ENCODE results near the gene CATSPERZ.

Gene CATSPERZ

GRCh38 chr11:64285885-64286800 lies 14.0 kb upstream of the CATSPERZ start:
- DNase-seq (ENCODE audit: low spot score), result no peak

GRCh38 chr11:64286801-64287159 lies 13.4 kb upstream of the CATSPERZ start:
- DNase-seq (ENCODE audit: low spot score), result no peak

GRCh38 chr11:64287676-64288352 lies 12.3 kb upstream of the CATSPERZ start:
- DNase-seq (ENCODE audit: low spot score), result no peak

GRCh38 chr11:64288353-64288750 lies 11.8 kb upstream of the CATSPERZ start:
- no peak for DNase-seq (ENCODE audit: low spot score)

GRCh38 chr11:64289002-64289564 lies 11.1 kb upstream of the CATSPERZ start:
- no peak for DNase-seq (ENCODE audit: low spot score)

GRCh38 chr11:64290352-64291261 lies 9.6 kb upstream of the CATSPERZ start:
- no peak for DNase-seq (ENCODE audit: low spot score)

- DNase-seq (ENCODE audit: low spot score), result no peak
These were observed 8.9 kb upstream of the CATSPERZ start, which contains the start of gene KCNK4 for GRCh38 chr11:64291262-64291751. Gene KCNK4, plus strand, starts transcription at chr11:64291302. Its CDS starts 1,717 bp downstream, at chr11:64293019.

- no peak for DNase-seq (ENCODE audit: low spot score)
These were observed 8.3 kb upstream of the CATSPERZ start for GRCh38 chr11:64291752-64292459.

- DNase-seq (ENCODE audit: low spot score), result no peak
These were observed 7.5 kb upstream of the CATSPERZ start for GRCh38 chr11:64292460-64293254.

- DNase-seq (ENCODE audit: low spot score), result no peak
These were observed 5.4 kb upstream of the CATSPERZ start for GRCh38 chr11:64294774-64295173.

GRCh38 chr11:64295760-64296159 lies 4.4 kb upstream of the CATSPERZ start:
- DNase-seq (ENCODE audit: low spot score), result no peak

GRCh38 chr11:64296236-64296635 lies 3.9 kb upstream of the CATSPERZ start:
- no peak for DNase-seq (ENCODE audit: low spot score)

- DNase-seq (ENCODE audit: low spot score), result no peak
These were observed 3.1 kb upstream of the CATSPERZ start for GRCh38 chr11:64296830-64297698.

- DNase-seq (ENCODE audit: low spot score), result no peak
These were observed 2.3 kb upstream of the CATSPERZ start for GRCh38 chr11:64297699-64298358.

GRCh38 chr11:64298966-64299846 lies 952 bp upstream of the CATSPERZ start:
- DNase-seq (ENCODE audit: low spot score), result no peak

GRCh38 chr11:64303109-64304031 lies 3.2 kb downstream of the CATSPERZ start:
- no peak for DNase-seq (ENCODE audit: low spot score)

- no peak for DNase-seq (ENCODE audit: low spot score)
These were observed 3.8 kb downstream of the CATSPERZ start for GRCh38 chr11:64304032-64304315.
